ENCODE results near the gene CYB561D2.
A peak's percentile ranks its signal among the peaks of the same experiment; 100 is the strongest.

GRCh38 chr3:50319181-50319893 lies 31.3 kb upstream of the CYB561D2 start:
- TF ChIP-seq POLR2AphosphoS5 (IDR thresholded peaks at IDR 0.05; ENCODE audit: low read depth, low read length): 0 out of 2 replicates have a peak, but pooled peaks have one; percentile 22
- TF ChIP-seq NFYC (CRISPR knock-in tag; IDR thresholded peaks at IDR 0.05): no peak
- no peak for TF ChIP-seq ZNF383 (CRISPR knock-in tag; IDR thresholded peaks at IDR 0.05; ENCODE audit: borderline replicate concordance)
- TF ChIP-seq ZNF850 (CRISPR knock-in tag; conservative IDR thresholded peaks at IDR 0.05): no peak
- TF ChIP-seq, protein P1, sequence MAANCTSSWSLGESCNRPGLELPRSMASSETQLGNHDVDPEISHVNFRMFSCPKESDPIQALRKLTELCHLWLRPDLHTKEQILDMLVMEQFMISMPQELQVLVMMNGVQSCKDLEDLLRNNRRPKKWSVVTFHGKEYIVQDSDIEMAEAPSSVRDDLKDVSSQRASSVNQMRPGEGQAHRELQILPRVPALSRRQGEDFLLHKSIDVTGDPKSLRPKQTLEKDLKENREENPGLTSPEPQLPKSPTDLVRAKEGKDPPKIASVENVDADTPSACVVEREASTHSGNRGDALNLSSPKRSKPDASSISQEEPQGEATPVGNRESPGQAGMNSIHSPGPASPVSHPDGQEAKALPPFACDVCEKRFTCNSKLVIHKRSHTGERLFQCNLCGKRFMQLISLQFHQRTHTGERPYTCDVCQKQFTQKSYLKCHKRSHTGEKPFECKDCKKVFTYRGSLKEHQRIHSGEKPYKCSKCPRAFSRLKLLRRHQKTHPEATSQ (CRISPR knock-in tag; IDR thresholded peaks at IDR 0.05; ENCODE audit: borderline replicate concordance): no peak
- TF ChIP-seq, protein P2, sequence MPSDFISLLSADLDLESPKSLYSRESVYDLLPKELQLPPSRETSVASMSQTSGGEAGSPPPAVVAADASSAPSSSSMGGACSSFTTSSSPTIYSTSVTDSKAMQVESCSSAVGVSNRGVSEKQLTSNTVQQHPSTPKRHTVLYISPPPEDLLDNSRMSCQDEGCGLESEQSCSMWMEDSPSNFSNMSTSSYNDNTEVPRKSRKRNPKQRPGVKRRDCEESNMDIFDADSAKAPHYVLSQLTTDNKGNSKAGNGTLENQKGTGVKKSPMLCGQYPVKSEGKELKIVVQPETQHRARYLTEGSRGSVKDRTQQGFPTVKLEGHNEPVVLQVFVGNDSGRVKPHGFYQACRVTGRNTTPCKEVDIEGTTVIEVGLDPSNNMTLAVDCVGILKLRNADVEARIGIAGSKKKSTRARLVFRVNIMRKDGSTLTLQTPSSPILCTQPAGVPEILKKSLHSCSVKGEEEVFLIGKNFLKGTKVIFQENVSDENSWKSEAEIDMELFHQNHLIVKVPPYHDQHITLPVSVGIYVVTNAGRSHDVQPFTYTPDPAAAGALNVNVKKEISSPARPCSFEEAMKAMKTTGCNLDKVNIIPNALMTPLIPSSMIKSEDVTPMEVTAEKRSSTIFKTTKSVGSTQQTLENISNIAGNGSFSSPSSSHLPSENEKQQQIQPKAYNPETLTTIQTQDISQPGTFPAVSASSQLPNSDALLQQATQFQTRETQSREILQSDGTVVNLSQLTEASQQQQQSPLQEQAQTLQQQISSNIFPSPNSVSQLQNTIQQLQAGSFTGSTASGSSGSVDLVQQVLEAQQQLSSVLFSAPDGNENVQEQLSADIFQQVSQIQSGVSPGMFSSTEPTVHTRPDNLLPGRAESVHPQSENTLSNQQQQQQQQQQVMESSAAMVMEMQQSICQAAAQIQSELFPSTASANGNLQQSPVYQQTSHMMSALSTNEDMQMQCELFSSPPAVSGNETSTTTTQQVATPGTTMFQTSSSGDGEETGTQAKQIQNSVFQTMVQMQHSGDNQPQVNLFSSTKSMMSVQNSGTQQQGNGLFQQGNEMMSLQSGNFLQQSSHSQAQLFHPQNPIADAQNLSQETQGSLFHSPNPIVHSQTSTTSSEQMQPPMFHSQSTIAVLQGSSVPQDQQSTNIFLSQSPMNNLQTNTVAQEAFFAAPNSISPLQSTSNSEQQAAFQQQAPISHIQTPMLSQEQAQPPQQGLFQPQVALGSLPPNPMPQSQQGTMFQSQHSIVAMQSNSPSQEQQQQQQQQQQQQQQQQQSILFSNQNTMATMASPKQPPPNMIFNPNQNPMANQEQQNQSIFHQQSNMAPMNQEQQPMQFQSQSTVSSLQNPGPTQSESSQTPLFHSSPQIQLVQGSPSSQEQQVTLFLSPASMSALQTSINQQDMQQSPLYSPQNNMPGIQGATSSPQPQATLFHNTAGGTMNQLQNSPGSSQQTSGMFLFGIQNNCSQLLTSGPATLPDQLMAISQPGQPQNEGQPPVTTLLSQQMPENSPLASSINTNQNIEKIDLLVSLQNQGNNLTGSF (CRISPR knock-in tag; IDR thresholded peaks at IDR 0.05): no peak
- TF ChIP-seq, protein P3, sequence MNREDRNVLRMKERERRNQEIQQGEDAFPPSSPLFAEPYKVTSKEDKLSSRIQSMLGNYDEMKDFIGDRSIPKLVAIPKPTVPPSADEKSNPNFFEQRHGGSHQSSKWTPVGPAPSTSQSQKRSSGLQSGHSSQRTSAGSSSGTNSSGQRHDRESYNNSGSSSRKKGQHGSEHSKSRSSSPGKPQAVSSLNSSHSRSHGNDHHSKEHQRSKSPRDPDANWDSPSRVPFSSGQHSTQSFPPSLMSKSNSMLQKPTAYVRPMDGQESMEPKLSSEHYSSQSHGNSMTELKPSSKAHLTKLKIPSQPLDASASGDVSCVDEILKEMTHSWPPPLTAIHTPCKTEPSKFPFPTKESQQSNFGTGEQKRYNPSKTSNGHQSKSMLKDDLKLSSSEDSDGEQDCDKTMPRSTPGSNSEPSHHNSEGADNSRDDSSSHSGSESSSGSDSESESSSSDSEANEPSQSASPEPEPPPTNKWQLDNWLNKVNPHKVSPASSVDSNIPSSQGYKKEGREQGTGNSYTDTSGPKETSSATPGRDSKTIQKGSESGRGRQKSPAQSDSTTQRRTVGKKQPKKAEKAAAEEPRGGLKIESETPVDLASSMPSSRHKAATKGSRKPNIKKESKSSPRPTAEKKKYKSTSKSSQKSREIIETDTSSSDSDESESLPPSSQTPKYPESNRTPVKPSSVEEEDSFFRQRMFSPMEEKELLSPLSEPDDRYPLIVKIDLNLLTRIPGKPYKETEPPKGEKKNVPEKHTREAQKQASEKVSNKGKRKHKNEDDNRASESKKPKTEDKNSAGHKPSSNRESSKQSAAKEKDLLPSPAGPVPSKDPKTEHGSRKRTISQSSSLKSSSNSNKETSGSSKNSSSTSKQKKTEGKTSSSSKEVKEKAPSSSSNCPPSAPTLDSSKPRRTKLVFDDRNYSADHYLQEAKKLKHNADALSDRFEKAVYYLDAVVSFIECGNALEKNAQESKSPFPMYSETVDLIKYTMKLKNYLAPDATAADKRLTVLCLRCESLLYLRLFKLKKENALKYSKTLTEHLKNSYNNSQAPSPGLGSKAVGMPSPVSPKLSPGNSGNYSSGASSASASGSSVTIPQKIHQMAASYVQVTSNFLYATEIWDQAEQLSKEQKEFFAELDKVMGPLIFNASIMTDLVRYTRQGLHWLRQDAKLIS (CRISPR knock-in tag; IDR thresholded peaks at IDR 0.05): no peak
- TF ChIP-seq, protein P4, sequence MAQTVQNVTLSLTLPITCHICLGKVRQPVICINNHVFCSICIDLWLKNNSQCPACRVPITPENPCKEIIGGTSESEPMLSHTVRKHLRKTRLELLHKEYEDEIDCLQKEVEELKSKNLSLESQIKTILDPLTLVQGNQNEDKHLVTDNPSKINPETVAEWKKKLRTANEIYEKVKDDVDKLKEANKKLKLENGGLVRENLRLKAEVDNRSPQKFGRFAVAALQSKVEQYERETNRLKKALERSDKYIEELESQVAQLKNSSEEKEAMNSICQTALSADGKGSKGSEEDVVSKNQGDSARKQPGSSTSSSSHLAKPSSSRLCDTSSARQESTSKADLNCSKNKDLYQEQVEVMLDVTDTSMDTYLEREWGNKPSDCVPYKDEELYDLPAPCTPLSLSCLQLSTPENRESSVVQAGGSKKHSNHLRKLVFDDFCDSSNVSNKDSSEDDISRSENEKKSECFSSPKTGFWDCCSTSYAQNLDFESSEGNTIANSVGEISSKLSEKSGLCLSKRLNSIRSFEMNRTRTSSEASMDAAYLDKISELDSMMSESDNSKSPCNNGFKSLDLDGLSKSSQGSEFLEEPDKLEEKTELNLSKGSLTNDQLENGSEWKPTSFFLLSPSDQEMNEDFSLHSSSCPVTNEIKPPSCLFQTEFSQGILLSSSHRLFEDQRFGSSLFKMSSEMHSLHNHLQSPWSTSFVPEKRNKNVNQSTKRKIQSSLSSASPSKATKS (CRISPR knock-in tag; IDR thresholded peaks at IDR 0.05): no peak
- no peak for TF ChIP-seq CTCF (CRISPR knock-in tag; IDR thresholded peaks at IDR 0.05)
- TF ChIP-seq, protein P5, sequence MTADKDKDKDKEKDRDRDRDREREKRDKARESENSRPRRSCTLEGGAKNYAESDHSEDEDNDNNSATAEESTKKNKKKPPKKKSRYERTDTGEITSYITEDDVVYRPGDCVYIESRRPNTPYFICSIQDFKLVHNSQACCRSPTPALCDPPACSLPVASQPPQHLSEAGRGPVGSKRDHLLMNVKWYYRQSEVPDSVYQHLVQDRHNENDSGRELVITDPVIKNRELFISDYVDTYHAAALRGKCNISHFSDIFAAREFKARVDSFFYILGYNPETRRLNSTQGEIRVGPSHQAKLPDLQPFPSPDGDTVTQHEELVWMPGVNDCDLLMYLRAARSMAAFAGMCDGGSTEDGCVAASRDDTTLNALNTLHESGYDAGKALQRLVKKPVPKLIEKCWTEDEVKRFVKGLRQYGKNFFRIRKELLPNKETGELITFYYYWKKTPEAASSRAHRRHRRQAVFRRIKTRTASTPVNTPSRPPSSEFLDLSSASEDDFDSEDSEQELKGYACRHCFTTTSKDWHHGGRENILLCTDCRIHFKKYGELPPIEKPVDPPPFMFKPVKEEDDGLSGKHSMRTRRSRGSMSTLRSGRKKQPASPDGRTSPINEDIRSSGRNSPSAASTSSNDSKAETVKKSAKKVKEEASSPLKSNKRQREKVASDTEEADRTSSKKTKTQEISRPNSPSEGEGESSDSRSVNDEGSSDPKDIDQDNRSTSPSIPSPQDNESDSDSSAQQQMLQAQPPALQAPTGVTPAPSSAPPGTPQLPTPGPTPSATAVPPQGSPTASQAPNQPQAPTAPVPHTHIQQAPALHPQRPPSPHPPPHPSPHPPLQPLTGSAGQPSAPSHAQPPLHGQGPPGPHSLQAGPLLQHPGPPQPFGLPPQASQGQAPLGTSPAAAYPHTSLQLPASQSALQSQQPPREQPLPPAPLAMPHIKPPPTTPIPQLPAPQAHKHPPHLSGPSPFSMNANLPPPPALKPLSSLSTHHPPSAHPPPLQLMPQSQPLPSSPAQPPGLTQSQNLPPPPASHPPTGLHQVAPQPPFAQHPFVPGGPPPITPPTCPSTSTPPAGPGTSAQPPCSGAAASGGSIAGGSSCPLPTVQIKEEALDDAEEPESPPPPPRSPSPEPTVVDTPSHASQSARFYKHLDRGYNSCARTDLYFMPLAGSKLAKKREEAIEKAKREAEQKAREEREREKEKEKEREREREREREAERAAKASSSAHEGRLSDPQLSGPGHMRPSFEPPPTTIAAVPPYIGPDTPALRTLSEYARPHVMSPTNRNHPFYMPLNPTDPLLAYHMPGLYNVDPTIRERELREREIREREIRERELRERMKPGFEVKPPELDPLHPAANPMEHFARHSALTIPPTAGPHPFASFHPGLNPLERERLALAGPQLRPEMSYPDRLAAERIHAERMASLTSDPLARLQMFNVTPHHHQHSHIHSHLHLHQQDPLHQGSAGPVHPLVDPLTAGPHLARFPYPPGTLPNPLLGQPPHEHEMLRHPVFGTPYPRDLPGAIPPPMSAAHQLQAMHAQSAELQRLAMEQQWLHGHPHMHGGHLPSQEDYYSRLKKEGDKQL (CRISPR knock-in tag; IDR thresholded peaks at IDR 0.05; ENCODE audit: low read depth): no peak
- TF ChIP-seq ZNF569 (CRISPR knock-in tag; IDR thresholded peaks at IDR 0.05; ENCODE audit: borderline replicate concordance): no peak
- no peak for TF ChIP-seq ARID2 (CRISPR knock-in tag; IDR thresholded peaks at IDR 0.05; ENCODE audit: borderline replicate concordance)
- no peak for TF ChIP-seq KLF12 (CRISPR knock-in tag; IDR thresholded peaks at IDR 0.05; ENCODE audit: borderline replicate concordance)
